B cell (primary cell): ENCODE results near the gene CALD1.

Experiments used
- EZH2 ChIP-seq: IDR thresholded peaks from 2 replicates; pipeline ENCODE4 v1.6.1; 2012; ENCODE audit warnings: borderline replicate concordance, low read depth, mild to moderate bottlenecking, moderate library complexity, low read length; ENCODE audit not compliant: insufficient read depth, poor library complexity, severe bottlenecking
- TF ChIP-seq, protein P1 (sequence below): fragments of 200-600 bp; IDR thresholded peaks from one replicate; pipeline ENCODE4 v1.8.0; 2022; ENCODE audit warnings: antibody characterized with exemption, mild to moderate bottlenecking

- TF ChIP-seq, protein P1, sequence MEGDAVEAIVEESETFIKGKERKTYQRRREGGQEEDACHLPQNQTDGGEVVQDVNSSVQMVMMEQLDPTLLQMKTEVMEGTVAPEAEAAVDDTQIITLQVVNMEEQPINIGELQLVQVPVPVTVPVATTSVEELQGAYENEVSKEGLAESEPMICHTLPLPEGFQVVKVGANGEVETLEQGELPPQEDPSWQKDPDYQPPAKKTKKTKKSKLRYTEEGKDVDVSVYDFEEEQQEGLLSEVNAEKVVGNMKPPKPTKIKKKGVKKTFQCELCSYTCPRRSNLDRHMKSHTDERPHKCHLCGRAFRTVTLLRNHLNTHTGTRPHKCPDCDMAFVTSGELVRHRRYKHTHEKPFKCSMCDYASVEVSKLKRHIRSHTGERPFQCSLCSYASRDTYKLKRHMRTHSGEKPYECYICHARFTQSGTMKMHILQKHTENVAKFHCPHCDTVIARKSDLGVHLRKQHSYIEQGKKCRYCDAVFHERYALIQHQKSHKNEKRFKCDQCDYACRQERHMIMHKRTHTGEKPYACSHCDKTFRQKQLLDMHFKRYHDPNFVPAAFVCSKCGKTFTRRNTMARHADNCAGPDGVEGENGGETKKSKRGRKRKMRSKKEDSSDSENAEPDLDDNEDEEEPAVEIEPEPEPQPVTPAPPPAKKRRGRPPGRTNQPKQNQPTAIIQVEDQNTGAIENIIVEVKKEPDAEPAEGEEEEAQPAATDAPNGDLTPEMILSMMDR: no peak
- TF ChIP-seq EZH2: no peak
Measured at GRCh38 chr7:134777470-134777869, 2.0 kb upstream of the CALD1 start.
